Endothelial cell of umbilical vein (primary cell): ENCODE data around the gene C4orf51.

Experiments
- CTCF ChIP-seq, 2 donors: IDR thresholded peaks; 1 replicate in 1 of 2; 2 replicates in 1 of 2; pipeline ENCODE4 v1.5.1; 2011; ENCODE audit warnings: low read length in 2 of 2, mild to moderate bottlenecking in 2 of 2, moderate library complexity in 2 of 2, control low read depth in 1 of 2, inconsistent platforms in 1 of 2, low read depth in 1 of 2; ENCODE audit not compliant: insufficient read depth in 1 of 2; ENCODE audit errors: extremely low read depth in 1 of 2
- EZH2 ChIP-seq: IDR thresholded peaks from 2 replicates; pipeline ENCODE4 v1.6.1; 2012; ENCODE audit warnings: borderline replicate concordance, low read depth, mild to moderate bottlenecking, moderate library complexity, low read length, inconsistent platforms; ENCODE audit not compliant: severe bottlenecking
- MYC ChIP-seq: IDR thresholded peaks from one replicate; pipeline ENCODE4 v1.6.1; 2011; ENCODE audit warnings: mild to moderate bottlenecking, low read depth, low read length
- POLR2A ChIP-seq: IDR thresholded peaks from 2 replicates; pipeline ENCODE4 v1.6.1; 2012; ENCODE audit warnings: low read depth, mild to moderate bottlenecking, control low read depth, low read length
- POLR2AphosphoS5 ChIP-seq: IDR thresholded peaks from 2 replicates; pipeline ENCODE4 v1.6.1; 2012; ENCODE audit warnings: low read depth, mild to moderate bottlenecking, control low read depth, low read length, moderate library complexity; ENCODE audit not compliant: insufficient read depth
- TF ChIP-seq, protein P1 (sequence below): IDR thresholded peaks from 2 replicates; pipeline ENCODE4 v1.6.1; 2011; ENCODE audit not compliant: insufficient read depth, insufficient read length

DNA sequence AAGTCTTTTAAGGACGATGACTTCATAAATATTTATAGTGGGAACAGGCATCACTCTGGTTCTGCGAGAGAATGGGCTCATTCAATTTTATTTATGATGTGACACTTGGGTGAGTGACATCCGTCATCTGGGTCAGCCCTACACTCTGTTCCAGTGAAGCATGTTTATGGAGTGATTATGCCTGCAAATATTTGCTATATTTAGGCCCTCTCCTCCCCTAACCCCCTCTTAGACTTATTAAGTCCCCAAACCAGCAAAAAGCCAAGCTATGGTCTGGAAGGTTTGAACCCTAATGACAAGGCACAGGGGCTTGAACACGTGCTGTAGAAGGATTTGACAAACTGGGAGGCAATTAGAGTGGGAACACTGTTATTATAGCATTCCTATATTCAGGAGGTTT lies 55.9 kb downstream of the C4orf51 start:
- TF ChIP-seq CTCF (IDR thresholded peaks at IDR 0.05; ENCODE audit: extremely low read depth in 1 of 2, insufficient read depth in 1 of 2, low read depth in 1 of 2, low read length in 2 of 2) = no peak
- no peak for TF ChIP-seq EZH2
- no peak for TF ChIP-seq POLR2A
- TF ChIP-seq MYC = no peak
- TF ChIP-seq POLR2AphosphoS5 = no peak
- TF ChIP-seq, protein P1, sequence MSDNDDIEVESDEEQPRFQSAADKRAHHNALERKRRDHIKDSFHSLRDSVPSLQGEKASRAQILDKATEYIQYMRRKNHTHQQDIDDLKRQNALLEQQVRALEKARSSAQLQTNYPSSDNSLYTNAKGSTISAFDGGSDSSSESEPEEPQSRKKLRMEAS = no peak
